ENCODE results near the gene KCNIP1.

DNA sequence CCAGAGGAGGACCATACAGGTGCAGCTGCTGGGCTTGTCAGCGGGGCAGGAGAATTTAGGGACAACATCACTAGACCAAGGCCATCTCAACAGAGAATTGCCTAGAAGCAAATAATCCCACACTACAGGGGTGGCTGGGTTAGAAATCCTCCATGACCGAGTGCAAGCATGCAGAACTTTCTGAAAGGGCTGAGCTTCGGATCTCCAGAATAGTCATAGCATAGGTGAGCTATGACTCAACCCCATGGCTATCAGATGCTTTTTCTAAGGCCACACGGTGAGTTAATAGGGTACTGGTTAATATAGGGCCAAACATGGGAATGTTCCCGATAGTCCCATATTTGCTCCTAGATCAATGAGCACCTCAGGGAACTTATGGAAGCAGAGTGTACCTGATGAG lies 4.2 kb downstream of the KCNIP1 start:
- no peak for TF ChIP-seq POLR2AphosphoS5 (IDR thresholded peaks at IDR 0.05)
- TF ChIP-seq, protein P1, sequence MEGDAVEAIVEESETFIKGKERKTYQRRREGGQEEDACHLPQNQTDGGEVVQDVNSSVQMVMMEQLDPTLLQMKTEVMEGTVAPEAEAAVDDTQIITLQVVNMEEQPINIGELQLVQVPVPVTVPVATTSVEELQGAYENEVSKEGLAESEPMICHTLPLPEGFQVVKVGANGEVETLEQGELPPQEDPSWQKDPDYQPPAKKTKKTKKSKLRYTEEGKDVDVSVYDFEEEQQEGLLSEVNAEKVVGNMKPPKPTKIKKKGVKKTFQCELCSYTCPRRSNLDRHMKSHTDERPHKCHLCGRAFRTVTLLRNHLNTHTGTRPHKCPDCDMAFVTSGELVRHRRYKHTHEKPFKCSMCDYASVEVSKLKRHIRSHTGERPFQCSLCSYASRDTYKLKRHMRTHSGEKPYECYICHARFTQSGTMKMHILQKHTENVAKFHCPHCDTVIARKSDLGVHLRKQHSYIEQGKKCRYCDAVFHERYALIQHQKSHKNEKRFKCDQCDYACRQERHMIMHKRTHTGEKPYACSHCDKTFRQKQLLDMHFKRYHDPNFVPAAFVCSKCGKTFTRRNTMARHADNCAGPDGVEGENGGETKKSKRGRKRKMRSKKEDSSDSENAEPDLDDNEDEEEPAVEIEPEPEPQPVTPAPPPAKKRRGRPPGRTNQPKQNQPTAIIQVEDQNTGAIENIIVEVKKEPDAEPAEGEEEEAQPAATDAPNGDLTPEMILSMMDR (IDR thresholded peaks at IDR 0.05): no peak
- no peak for TF ChIP-seq EP300 (IDR thresholded peaks at IDR 0.05)
- no peak for TF ChIP-seq POLR2A (IDR thresholded peaks at IDR 0.05)
